Lower leg skin (tissue), 4 donors: ENCODE data around the gene SPP2. TPM values are rescaled to one million over a fixed set of nuclear protein-coding genes. Genes with fewer than 3 reads are reported as not detected.

ENCODE experiments used
- DNase-seq, 2 donors: peaks; one replicate each; pipeline ENCODE4 v3.0.0-alpha.2; 2019; ENCODE audit warnings: low spot score in 2 of 2
- H3K4me3 ChIP-seq: fragments of 200-600 bp; sonication (generic); 2 replicates; pipeline ENCODE4 v1.5.1; 2017; ENCODE audit warnings: mild to moderate bottlenecking, low read depth; ENCODE audit not compliant: poor library complexity, severe bottlenecking
- CTCF ChIP-seq, 3 donors: fragments of 450-650 bp; IDR thresholded peaks; one replicate each; pipeline ENCODE4 v1.5.1; 2016; ENCODE audit warnings: antibody characterized with exemption in 3 of 3, mild to moderate bottlenecking in 3 of 3, moderate library complexity in 2 of 3
- POLR2A ChIP-seq, 2 donors: fragments of 450-650 bp; IDR thresholded peaks; one replicate each; pipeline ENCODE4 v1.6.1; 2016 to 2017; ENCODE audit warnings: antibody characterized with exemption in 2 of 2, mild to moderate bottlenecking in 1 of 2, moderate library complexity in 1 of 2
- WGBS, 2 donors: methylation state at CpG; one replicate each; pipeline ENCODE4 v1.1.5; 2018; 5-methylcytosine and 5-hydroxymethylcytosine counted together
- intact Hi-C: fragments of 100-400 bp; cut with DNase I; formaldehyde crosslinking; loops from one replicate; pipeline ENCODE4 v1.15.0; 2023; ENCODE audit warnings: low total_unique reads
- total RNA-seq, 4 donors: library from RNA; depleted of rRNA; stranded (reverse); fragments of >200 nt; gene quantifications; one replicate each; pipeline ENCODE4 v1.1.0, GENCODE V29; 2016

Gene SPP2
- total RNA-seq, 4 donors from 2014 or later, result not detected

GRCh38 chr2:234038076-234038802 is 12.3 kb upstream of the SPP2 start:
- intact Hi-C loops, result no loop called here
- no peak overlapping the region for H3K4me3 ChIP-seq
- no peak for DNase-seq
- 55 to 70% methylated on average over 2 of the region's 2 CpGs for WGBS, 2 donors
- TF ChIP-seq POLR2A (IDR thresholded peaks at IDR 0.05) (no peak), CTCF (IDR thresholded peaks at IDR 0.05) (no peak)

GRCh38 chr2:234044157-234044556 is 6.3 kb upstream of the SPP2 start:
- intact Hi-C loops, result no loop called here
- DNase-seq, result no peak
- no peak for TF ChIP-seq POLR2A (IDR thresholded peaks at IDR 0.05)
- no peak for TF ChIP-seq CTCF (IDR thresholded peaks at IDR 0.05)
- 17 to 25% methylated on average over 1 of the region's 1 CpG for WGBS, 2 donors
- H3K4me3 ChIP-seq, result no peak overlapping the region

GRCh38 chr2:234046521-234046920 is 4.0 kb upstream of the SPP2 start:
- TF ChIP-seq POLR2A (IDR thresholded peaks at IDR 0.05) (no peak), CTCF (IDR thresholded peaks at IDR 0.05) (no peak)
- intact Hi-C loops, result no loop called here
- 66 to 69% methylated on average over 3 of the region's 3 CpGs for WGBS, 2 donors
- DNase-seq, result no peak
- no peak overlapping the region for H3K4me3 ChIP-seq

GRCh38 chr2:234047361-234047760 is 3.1 kb upstream of the SPP2 start:
- TF ChIP-seq POLR2A (IDR thresholded peaks at IDR 0.05) (no peak), CTCF (IDR thresholded peaks at IDR 0.05) (no peak)
- intact Hi-C loops, result no loop called here
- H3K4me3 ChIP-seq, result no peak overlapping the region
- DNase-seq, result no peak

GRCh38 chr2:234048049-234048448 is 2.5 kb upstream of the SPP2 start:
- WGBS, 2 donors, result 63 to 71% methylated on average over 4 of the region's 4 CpGs
- intact Hi-C loops, result no loop called here

More at GRCh38 chr2:234048049-234048448, 2.5 kb upstream of the SPP2 start:
- TF ChIP-seq CTCF (IDR thresholded peaks at IDR 0.05) (no peak), POLR2A (IDR thresholded peaks at IDR 0.05) (no peak)
- no peak for DNase-seq
- H3K4me3 ChIP-seq, result no peak overlapping the region
